GM23338 (cell line): Measurements from ENCODE around the gene FRY. TPM values are rescaled to one million over a fixed set of nuclear protein-coding genes. Genes with fewer than 3 reads are reported as not detected.

Experiments used
- ATAC-seq: fragments of 200-7000 bp; cut with Tn5 transposase; 3 replicates; pipeline ENCODE4 v1.9.1; 2020
- DNase-seq: peaks from one replicate; pipeline ENCODE4 v3.0.0-alpha.2; 2015; ENCODE audit warnings: low spot score
- H2AFZ ChIP-seq: fragments of 200-600 bp; sonication (generic); 2 replicates; pipeline ENCODE4 v1.8.0; 2016; ENCODE audit warnings: antibody characterized with exemption, mild to moderate bottlenecking, moderate library complexity
- H3F3A ChIP-seq: fragments of 200-600 bp; sonication (generic); replicated peaks from 2 replicates; pipeline ENCODE4 v1.8.0; 2017; ENCODE audit warnings: antibody characterized with exemption, mixed run types, low read depth
- H3K27ac ChIP-seq: fragments of 200-600 bp; sonication (generic); 2 replicates; pipeline ENCODE4 v1.6.1; 2016; ENCODE audit warnings: low read depth
- H3K27me3 ChIP-seq: fragments of 200-600 bp; sonication (generic); 2 replicates; pipeline ENCODE4 v1.8.0; 2016; ENCODE audit warnings: mild to moderate bottlenecking, mixed run types, moderate library complexity; ENCODE audit not compliant: insufficient read depth
- H3K36me3 ChIP-seq: fragments of 200-600 bp; sonication (generic); 2 replicates; pipeline ENCODE4 v1.8.0; 2016; ENCODE audit warnings: mild to moderate bottlenecking; ENCODE audit not compliant: insufficient read depth
- H3K4me1 ChIP-seq: fragments of 200-600 bp; sonication (generic); 2 replicates; pipeline ENCODE4 v1.8.0; 2016; ENCODE audit warnings: mild to moderate bottlenecking, moderate library complexity; ENCODE audit not compliant: insufficient read depth
- H3K4me2 ChIP-seq: fragments of 200-600 bp; sonication (generic); 2 replicates; pipeline ENCODE4 v1.7.1; 2017; ENCODE audit warnings: mixed run types
- H3K4me3 ChIP-seq: fragments of 200-600 bp; sonication (generic); 2 replicates; pipeline ENCODE4 v1.6.1; 2016; ENCODE audit warnings: mixed run types
- H3K79me2 ChIP-seq: fragments of 200-600 bp; sonication (generic); replicated peaks from 2 replicates; pipeline ENCODE4 v1.8.0; 2017; ENCODE audit warnings: mild to moderate bottlenecking; ENCODE audit not compliant: insufficient read depth
- H3K9me2 ChIP-seq: fragments of 200-600 bp; sonication (generic); 2 replicates; pipeline ENCODE4 v1.8.0; 2017; ENCODE audit not compliant: insufficient read depth
- H4K20me1 ChIP-seq: fragments of 200-600 bp; sonication (generic); replicated peaks from 2 replicates; pipeline ENCODE4 v1.8.0; 2017; ENCODE audit warnings: mild to moderate bottlenecking; ENCODE audit not compliant: insufficient read depth
- H3K27ac Mint-ChIP-seq: 2 replicates; pipeline ENCODE4 v1.8.0; 2020; ENCODE audit warnings: inconsistent platforms, mild to moderate bottlenecking, moderate library complexity, mixed read lengths
- H3K27me3 Mint-ChIP-seq: 3 replicates; pipeline ENCODE4 v1.8.0; 2022; ENCODE audit warnings: low read depth, mild to moderate bottlenecking, moderate library complexity, mixed read lengths, inconsistent platforms; ENCODE audit not compliant: insufficient read depth, poor library complexity
- H3K36me3 Mint-ChIP-seq: 3 replicates; pipeline ENCODE4 v1.8.0; 2021; ENCODE audit warnings: low read depth, mild to moderate bottlenecking, inconsistent platforms, moderate library complexity, mixed read lengths
- H3K4me1 Mint-ChIP-seq: 3 replicates; pipeline ENCODE4 v1.8.0; 2020; ENCODE audit warnings: mild to moderate bottlenecking, inconsistent platforms, mixed read lengths
- H3K4me3 Mint-ChIP-seq: 3 replicates; pipeline ENCODE4 v1.8.0; 2021; ENCODE audit warnings: moderate library complexity, mild to moderate bottlenecking, inconsistent platforms, mixed read lengths
- H3K9me3 Mint-ChIP-seq: 3 replicates; pipeline ENCODE4 v1.8.0; 2020; ENCODE audit warnings: moderate library complexity, mild to moderate bottlenecking, inconsistent platforms, mixed read lengths
- CREB1 ChIP-seq: fragments of 250-450 bp; sonication (Bioruptor Pico); IDR thresholded peaks from 2 replicates; pipeline ENCODE4 v1.5.0; 2020; ENCODE audit warnings: low read depth, mild to moderate bottlenecking, moderate library complexity
- CTCF ChIP-seq, 2 experiments: fragments of 200-600 bp in 1 of 2; sonication (generic) in 1 of 2; conservative IDR thresholded peaks; 2 replicates each; pipeline versions ENCODE4 v1.5.1 to v1.6.1; 2016 to 2017; ENCODE audit warnings: antibody characterized with exemption in 2 of 2, low read depth in 2 of 2, mild to moderate bottlenecking in 2 of 2, moderate library complexity in 1 of 2
- ETS1 ChIP-seq: IDR thresholded peaks from 2 replicates; pipeline ENCODE4 v1.6.1; 2016; ENCODE audit warnings: antibody characterized with exemption
- EZH2 ChIP-seq: fragments of 200-600 bp; sonication (generic); IDR thresholded peaks from one replicate; pipeline ENCODE4 v1.8.0; 2017; ENCODE audit warnings: antibody characterized with exemption, mild to moderate bottlenecking, low read depth; ENCODE audit not compliant: unreplicated experiment
- EZH2phosphoT487 ChIP-seq: fragments of 200-600 bp; sonication (generic); IDR thresholded peaks from one replicate; pipeline ENCODE4 v1.8.1; 2018; ENCODE audit warnings: antibody characterized with exemption; ENCODE audit not compliant: unreplicated experiment
- JUNB ChIP-seq: IDR thresholded peaks from one replicate; pipeline ENCODE4 v1.6.1; 2016; ENCODE audit warnings: antibody characterized with exemption; ENCODE audit not compliant: unreplicated experiment
- NANOG ChIP-seq: IDR thresholded peaks from 2 replicates; pipeline ENCODE4 v1.6.1; 2016; ENCODE audit warnings: antibody characterized with exemption, borderline replicate concordance
- POLR2AphosphoS5 ChIP-seq: IDR thresholded peaks from 2 replicates; pipeline ENCODE4 v1.6.1; 2016; ENCODE audit warnings: antibody characterized with exemption, low read depth
- STAT1 ChIP-seq: IDR thresholded peaks from one replicate; pipeline ENCODE4 v1.6.1; 2016; ENCODE audit warnings: antibody characterized with exemption; ENCODE audit not compliant: unreplicated experiment
- ZNF114 ChIP-seq: fragments of 250-450 bp; sonication (Bioruptor Pico); IDR thresholded peaks from 2 replicates; pipeline ENCODE4 v1.5.0; 2020; ENCODE audit warnings: mild to moderate bottlenecking, moderate library complexity
- ZNF331 ChIP-seq: fragments of 250-450 bp; sonication (Bioruptor Pico); IDR thresholded peaks from 2 replicates; pipeline ENCODE4 v1.5.0; 2020; ENCODE audit warnings: low read depth, mild to moderate bottlenecking, moderate library complexity
- ZNF462 ChIP-seq: fragments of 250-450 bp; sonication (Bioruptor Pico); IDR thresholded peaks from 2 replicates; pipeline ENCODE4 v1.5.0; 2020; ENCODE audit warnings: mild to moderate bottlenecking, moderate library complexity
- polyA plus RNA-seq: library from polyadenylated mRNA; unstranded; fragments of >200 nt; fragmentation: Nextera tagmentation; extraction: Ambion mirVana; gene quantifications from 2 replicates; pipeline ENCODE4 v1.2.1, GENCODE V29; 2016
- total RNA-seq: library from RNA; depleted of rRNA; stranded (reverse); fragments of >200 nt; shearing (Covaris generic); gene quantifications from 2 replicates; pipeline ENCODE4 v1.2.3, GENCODE V29; 2014
- TF ChIP-seq, protein P1 (sequence below): IDR thresholded peaks from one replicate; pipeline ENCODE4 v1.6.1; 2018; ENCODE audit warnings: antibody characterized with exemption; ENCODE audit not compliant: unreplicated experiment

The FRY gene
- total and polyA plus RNA-seq, 2 experiments from 2014 or later = 2.4 to 10.1 TPM

GRCh38 chr13:32107474-32107873, 75.9 kb downstream of the FRY start:
- no peak for TF ChIP-seq ETS1
- TF ChIP-seq POLR2AphosphoS5 = no peak
- TF ChIP-seq ZNF114 (CRISPR knock-in tag) = no peak
- no peak for TF ChIP-seq ZNF462 (CRISPR knock-in tag)
- no peak for TF ChIP-seq CREB1 (CRISPR knock-in tag)
- no peak for TF ChIP-seq STAT1
- no peak for TF ChIP-seq EZH2phosphoT487
- no peak for TF ChIP-seq ZNF331
- TF ChIP-seq, protein P1, sequence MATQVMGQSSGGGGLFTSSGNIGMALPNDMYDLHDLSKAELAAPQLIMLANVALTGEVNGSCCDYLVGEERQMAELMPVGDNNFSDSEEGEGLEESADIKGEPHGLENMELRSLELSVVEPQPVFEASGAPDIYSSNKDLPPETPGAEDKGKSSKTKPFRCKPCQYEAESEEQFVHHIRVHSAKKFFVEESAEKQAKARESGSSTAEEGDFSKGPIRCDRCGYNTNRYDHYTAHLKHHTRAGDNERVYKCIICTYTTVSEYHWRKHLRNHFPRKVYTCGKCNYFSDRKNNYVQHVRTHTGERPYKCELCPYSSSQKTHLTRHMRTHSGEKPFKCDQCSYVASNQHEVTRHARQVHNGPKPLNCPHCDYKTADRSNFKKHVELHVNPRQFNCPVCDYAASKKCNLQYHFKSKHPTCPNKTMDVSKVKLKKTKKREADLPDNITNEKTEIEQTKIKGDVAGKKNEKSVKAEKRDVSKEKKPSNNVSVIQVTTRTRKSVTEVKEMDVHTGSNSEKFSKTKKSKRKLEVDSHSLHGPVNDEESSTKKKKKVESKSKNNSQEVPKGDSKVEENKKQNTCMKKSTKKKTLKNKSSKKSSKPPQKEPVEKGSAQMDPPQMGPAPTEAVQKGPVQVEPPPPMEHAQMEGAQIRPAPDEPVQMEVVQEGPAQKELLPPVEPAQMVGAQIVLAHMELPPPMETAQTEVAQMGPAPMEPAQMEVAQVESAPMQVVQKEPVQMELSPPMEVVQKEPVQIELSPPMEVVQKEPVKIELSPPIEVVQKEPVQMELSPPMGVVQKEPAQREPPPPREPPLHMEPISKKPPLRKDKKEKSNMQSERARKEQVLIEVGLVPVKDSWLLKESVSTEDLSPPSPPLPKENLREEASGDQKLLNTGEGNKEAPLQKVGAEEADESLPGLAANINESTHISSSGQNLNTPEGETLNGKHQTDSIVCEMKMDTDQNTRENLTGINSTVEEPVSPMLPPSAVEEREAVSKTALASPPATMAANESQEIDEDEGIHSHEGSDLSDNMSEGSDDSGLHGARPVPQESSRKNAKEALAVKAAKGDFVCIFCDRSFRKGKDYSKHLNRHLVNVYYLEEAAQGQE = no peak
- TF ChIP-seq EZH2 = no peak
- no peak for TF ChIP-seq NANOG
- no peak for TF ChIP-seq JUNB
- no peak for TF ChIP-seq CTCF (conservative IDR thresholded peaks at IDR 0.05; ENCODE audit: low read depth in 2 of 2)
- ATAC-seq (no peak), DNase-seq (no peak)
- Mint-ChIP-seq H3K27ac (no peak overlapping the region), H3K4me3 (no peak overlapping the region), H3K36me3 (no peaks in the 10 kb centered on the region), H3K4me1 (no peaks in the 10 kb centered on the region), H3K27me3 (no peaks in the 10 kb centered on the region), H3K9me3 (no peaks in the 10 kb centered on the region)
- H3K9me2 ChIP-seq = peaks cover 4% of the 10 kb centered on the region; the same call in 1 of the 2 replicates
- H3K36me3 ChIP-seq = no peaks in the 10 kb centered on the region
- no peaks in the 10 kb centered on the region for H3K4me1 ChIP-seq
- H3K4me3 ChIP-seq = no peak overlapping the region
- no peaks in the 10 kb centered on the region for H3K27me3 ChIP-seq
- H4K20me1 ChIP-seq = no peaks in the 10 kb centered on the region
- H3K4me2 ChIP-seq = no peak overlapping the region
- no peak overlapping the region for H3K27ac ChIP-seq
- H3F3A ChIP-seq = no peaks in the 10 kb centered on the region
- no peak overlapping the region for H2AFZ ChIP-seq
- H3K79me2 ChIP-seq = no peaks in the 10 kb centered on the region
